SK-N-MC (cell line): ENCODE results near the gene DOCK8.

ENCODE experiments used
- EZH2 ChIP-seq: fragments of 200-600 bp; sonication (generic); IDR thresholded peaks from one replicate; pipeline ENCODE4 v1.6.1; 2017; ENCODE audit warnings: antibody characterized with exemption
- FOXP2 ChIP-seq: optimal IDR thresholded peaks from 2 replicates; pipeline ENCODE3; 2011; ENCODE audit warnings: mild to moderate bottlenecking, moderate library complexity; ENCODE audit not compliant: insufficient read depth; ENCODE audit errors: extremely low read length, control extremely low read depth
- POLR2AphosphoS5 ChIP-seq: IDR thresholded peaks from 2 replicates; pipeline ENCODE4 v1.6.1; 2012; ENCODE audit warnings: mild to moderate bottlenecking, low read depth, low read length, borderline replicate concordance

DNA sequence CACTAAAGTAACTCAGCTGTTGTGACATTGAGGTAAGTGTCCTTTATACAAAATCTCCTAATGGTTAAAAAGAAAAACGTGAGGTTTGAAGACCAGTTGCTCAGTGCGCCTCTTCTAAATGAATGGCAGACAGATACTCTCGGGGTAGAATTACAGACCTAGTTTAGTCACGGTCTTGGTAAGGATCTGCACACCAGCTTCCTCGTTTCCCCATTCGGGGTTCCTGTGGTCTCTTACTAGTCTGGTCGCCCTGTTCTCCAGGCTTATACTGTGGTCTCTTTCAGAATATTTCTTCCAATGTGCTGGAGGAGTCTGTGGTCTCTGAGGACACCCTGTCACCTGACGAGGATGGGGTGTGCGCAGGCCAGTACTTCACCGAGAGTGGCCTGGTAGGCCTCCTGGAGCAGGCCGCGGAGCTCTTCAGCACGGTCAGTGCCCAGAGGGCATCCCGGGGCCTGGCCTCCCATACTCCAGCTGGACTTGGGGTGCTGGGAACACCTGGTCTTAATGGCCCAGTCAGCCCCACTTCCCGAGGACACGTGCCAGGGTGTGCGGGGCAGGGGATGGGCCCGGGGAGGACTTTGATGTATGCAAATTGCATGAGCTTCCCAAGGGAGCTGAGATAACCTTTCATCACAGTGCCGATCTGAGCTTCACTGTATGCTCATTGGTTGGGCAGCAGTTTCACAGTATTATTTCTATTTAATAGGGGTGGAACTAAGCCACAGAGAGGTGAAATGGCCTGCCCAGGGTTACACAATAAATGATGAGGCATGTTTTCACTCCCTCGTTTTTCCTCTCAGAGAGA, 224.5 kb downstream of the DOCK8 start:
- no peak for TF ChIP-seq POLR2AphosphoS5
- TF ChIP-seq EZH2: no peak
- TF ChIP-seq FOXP2: no peak
